ENCODE measurements around the gene TFR2. TPM values are rescaled to one million over a fixed set of nuclear protein-coding genes. Genes with fewer than 3 reads are reported as not detected.

TFR2 gene
- total RNA-seq, 4 donors from 2014 or later, result 0.81 to 3.9 (median 1.3) TPM

GRCh38 chr7:100649826-100650565 lies 8.6 kb upstream of the TFR2 start:
- TF ChIP-seq CTCF (IDR thresholded peaks at IDR 0.05) (no peak), POLR2AphosphoS5 (IDR thresholded peaks at IDR 0.05) (no peak), EP300 (IDR thresholded peaks at IDR 0.05) (no peak), POLR2A (IDR thresholded peaks at IDR 0.05) (no peak)
- H3K27me3 ChIP-seq, result peaks cover 48% of the 10 kb centered on the region

GRCh38 chr7:100642534-100642907 lies 1.2 kb upstream of the TFR2 start:
- 19% methylated on average over 6 of the region's 11 CpGs for WGBS
- no peaks in the 10 kb centered on the region for H3K36me3 ChIP-seq

More at GRCh38 chr7:100649826-100650565, 8.6 kb upstream of the TFR2 start:
- Histone ChIP-seq H3K4me3 (no peak overlapping the region), H3K36me3 (no peaks in the 10 kb centered on the region), H3K4me1 (no peaks in the 10 kb centered on the region), H3K27ac (no peak overlapping the region), H3K9me3 (no peaks in the 10 kb centered on the region)
- WGBS, result 56% methylated on average over 13 of the region's 15 CpGs
- DNase-seq (ENCODE audit: low spot score in 2 of 2), result no peak

GRCh38 chr7:100641860-100642533 lies 645 bp upstream of the TFR2 start:
- 80% methylated on average over 5 of the region's 10 CpGs for WGBS
- H3K9me3 ChIP-seq, result no peaks in the 10 kb centered on the region
- no peak overlapping the region for H3K27ac ChIP-seq
- TF ChIP-seq POLR2A (IDR thresholded peaks at IDR 0.05), result no peak
- TF ChIP-seq POLR2AphosphoS5 (IDR thresholded peaks at IDR 0.05), result no peak
- no peak for TF ChIP-seq EP300 (IDR thresholded peaks at IDR 0.05)
- TF ChIP-seq CTCF (IDR thresholded peaks at IDR 0.05), result no peak
- no peaks in the 10 kb centered on the region for H3K4me1 ChIP-seq
- H3K27me3 ChIP-seq, result peaks cover 33% of the 10 kb centered on the region
- no peak overlapping the region for H3K4me3 ChIP-seq
- no peaks in the 10 kb centered on the region for H3K36me3 ChIP-seq
- DNase-seq (ENCODE audit: low spot score in 2 of 2), result no peak

More at GRCh38 chr7:100642534-100642907, 1.2 kb upstream of the TFR2 start:
- TF ChIP-seq EP300 (IDR thresholded peaks at IDR 0.05) (no peak), POLR2AphosphoS5 (IDR thresholded peaks at IDR 0.05) (no peak), POLR2A (IDR thresholded peaks at IDR 0.05) (no peak), CTCF (IDR thresholded peaks at IDR 0.05) (no peak)
- H3K4me3 ChIP-seq, result no peak overlapping the region
- peaks cover 38% of the 10 kb centered on the region for H3K27me3 ChIP-seq
- no peak overlapping the region for H3K27ac ChIP-seq
- no peak for DNase-seq (ENCODE audit: low spot score in 2 of 2)
- H3K4me1 ChIP-seq, result no peaks in the 10 kb centered on the region
- no peaks in the 10 kb centered on the region for H3K9me3 ChIP-seq

- no peaks in the 10 kb centered on the region for H3K36me3 ChIP-seq
- 66% methylated on average over 7 of the region's 24 CpGs for WGBS
- no peaks in the 10 kb centered on the region for H3K4me1 ChIP-seq
- no peaks in the 10 kb centered on the region for H3K9me3 ChIP-seq
- H3K27ac ChIP-seq, result no peak overlapping the region
- no peak for DNase-seq (ENCODE audit: low spot score in 2 of 2)
- TF ChIP-seq POLR2A (IDR thresholded peaks at IDR 0.05) (no peak), EP300 (IDR thresholded peaks at IDR 0.05) (no peak), CTCF (IDR thresholded peaks at IDR 0.05) (no peak), POLR2AphosphoS5 (IDR thresholded peaks at IDR 0.05) (no peak)
- peaks cover 21% of the 10 kb centered on the region for H3K27me3 ChIP-seq
- H3K4me3 ChIP-seq, result no peak overlapping the region
Observed at GRCh38 chr7:100640517-100641440, 573 bp downstream of the TFR2 start.
